H1 (cell line): ENCODE results near the gene CACNA2D4. TPM values are rescaled to one million over a fixed set of nuclear protein-coding genes. Genes with fewer than 3 reads are reported as not detected.

Experiments used
- CTCF ChIA-PET: fragments of 300-600 bp; sonication (Branson Sonifier 250); formaldehyde crosslinking; loops from one replicate; lab custom pipeline; 2021; ENCODE audit not compliant: partially characterized antibody; lab: Charles Lee
- POLR2A ChIA-PET: fragments of 300-600 bp; sonication (Branson Sonifier 250); formaldehyde crosslinking; loops from one replicate; lab custom pipeline; 2021; ENCODE audit warnings: inconsistent platforms; ENCODE audit not compliant: partially characterized antibody; lab: Charles Lee
- DNase-seq, 2 experiments: peaks; one replicate each; pipeline versions ENCODE4 v3.0.0 to v3.0.0-alpha.2; 2010 to 2022; ENCODE audit warnings: low spot score in 2 of 2, low read depth in 1 of 2, mixed read lengths in 1 of 2
- FAIRE-seq: peaks from 2 replicates; lab custom pipeline; 2011; peaks lifted over from hg19 to GRCh38; lab: Jason Lieb, UNC
- H2AFZ ChIP-seq: 2 replicates; pipeline ENCODE4 v1.8.1; 2012; ENCODE audit warnings: low read length, inconsistent platforms
- H2AK5ac ChIP-seq: 2 replicates; pipeline ENCODE4 v1.6.1; 2013; ENCODE audit warnings: low read depth, low read length
- H2BK120ac ChIP-seq: replicated peaks from 2 replicates; pipeline ENCODE3; 2013; ENCODE audit warnings: low read depth, low read length, inconsistent platforms
- H2BK12ac ChIP-seq: 2 replicates; pipeline ENCODE4 v1.6.1; 2013; ENCODE audit warnings: low read depth, low read length
- H2BK15ac ChIP-seq: 2 replicates; pipeline ENCODE4 v1.6.1; 2013; ENCODE audit warnings: low read length
- H2BK20ac ChIP-seq: 2 replicates; pipeline ENCODE4 v1.6.1; 2013; ENCODE audit warnings: low read length
- H2BK5ac ChIP-seq: 2 replicates; pipeline ENCODE4 v1.6.1; 2013; ENCODE audit warnings: low read depth, low read length
- H3K14ac ChIP-seq: 2 replicates; pipeline ENCODE4 v1.6.1; 2013; ENCODE audit warnings: inconsistent platforms; ENCODE audit not compliant: insufficient read length
- H3K18ac ChIP-seq: 2 replicates; pipeline ENCODE4 v1.6.1; 2013; ENCODE audit warnings: low read length; ENCODE audit errors: extremely low read depth
- H3K23ac ChIP-seq: 2 replicates; pipeline ENCODE4 v1.6.1; 2013; ENCODE audit warnings: inconsistent platforms; ENCODE audit not compliant: insufficient read length
- H3K23me2 ChIP-seq: 2 replicates; pipeline ENCODE4 v1.6.1; 2013; ENCODE audit warnings: low read depth, low read length
- H3K27ac ChIP-seq: 2 replicates; pipeline ENCODE4 v1.6.1; 2011; ENCODE audit warnings: low read depth, low read length, inconsistent platforms
- H3K27me3 ChIP-seq, 4 experiments: replicated peaks in 1 of 4; 1 replicate in 1 of 4; 2 replicates in 3 of 4; pipeline versions ENCODE4 v1.6.1 to v1.8.1; 2011 to 2013; ENCODE audit warnings: low read length in 3 of 4, mild to moderate bottlenecking in 3 of 4, inconsistent platforms in 2 of 4, mixed read lengths in 2 of 4, moderate library complexity in 1 of 4; ENCODE audit not compliant: control insufficient read depth in 3 of 4, insufficient read depth in 3 of 4; ENCODE audit errors: extremely low read depth in 1 of 4
- H3K36me3 ChIP-seq, 4 experiments: 2 replicates each; pipeline versions ENCODE4 v1.6.1 to v1.8.1; 2011 to 2013; ENCODE audit warnings: mild to moderate bottlenecking in 4 of 4, low read length in 3 of 4, moderate library complexity in 2 of 4, control low read depth in 1 of 4, inconsistent platforms in 1 of 4; ENCODE audit not compliant: insufficient read depth in 4 of 4, control insufficient read depth in 2 of 4
- H3K4ac ChIP-seq: replicated peaks from 2 replicates; pipeline ENCODE3; 2013; ENCODE audit warnings: low read length, low read depth, mixed read lengths, inconsistent platforms; ENCODE audit not compliant: insufficient read length
- H3K4me1 ChIP-seq, 4 experiments: replicated peaks in 1 of 4; 1 replicate in 1 of 4; 2 replicates in 3 of 4; pipeline versions ENCODE4 v1.6.1 to v1.8.1; 2011 to 2013; ENCODE audit warnings: low read length in 3 of 4, inconsistent platforms in 2 of 4, mixed read lengths in 1 of 4; ENCODE audit not compliant: insufficient read depth in 4 of 4, control insufficient read depth in 3 of 4
- H3K4me2 ChIP-seq, 2 experiments: 2 replicates each; pipeline versions ENCODE4 v1.6.1 to v1.8.1; 2011 to 2013; ENCODE audit warnings: low read depth in 2 of 2, low read length in 2 of 2, control low read depth in 1 of 2, inconsistent platforms in 1 of 2, mild to moderate bottlenecking in 1 of 2; ENCODE audit not compliant: insufficient read depth in 1 of 2
- H3K4me3 ChIP-seq, 4 experiments: fragments of 200-600, 300-600 bp in 1 of 4; sonication (generic), shearing (Covaris generic), sonication (Bioruptor Twin) in 1 of 4; 2 replicates each; pipeline versions ENCODE4 v1.5.1 to v1.8.1; 2011 to 2016; ENCODE audit warnings: low read length in 4 of 4, low read depth in 3 of 4, control low read depth in 2 of 4, inconsistent platforms in 2 of 4, mild to moderate bottlenecking in 2 of 4, mixed read lengths in 1 of 4, moderate library complexity in 1 of 4; ENCODE audit not compliant: insufficient read depth in 2 of 4; ENCODE audit errors: extremely low read depth in 1 of 4
- H3K56ac ChIP-seq: replicated peaks from 2 replicates; pipeline ENCODE3; 2013; ENCODE audit warnings: low read depth, mild to moderate bottlenecking, mixed read lengths, low read length, inconsistent platforms; ENCODE audit not compliant: insufficient read length
- H3K79me1 ChIP-seq: 2 replicates; pipeline ENCODE4 v1.6.1; 2013; ENCODE audit warnings: low read depth, low read length, control low read depth
- H3K79me2 ChIP-seq, 2 experiments: 2 replicates each; pipeline versions ENCODE4 v1.6.1 to v1.8.1; 2012 to 2013; ENCODE audit warnings: low read length in 2 of 2, mild to moderate bottlenecking in 2 of 2, inconsistent platforms in 1 of 2; ENCODE audit not compliant: insufficient read depth in 2 of 2, control insufficient read depth in 1 of 2
- H3K9ac ChIP-seq, 4 experiments: replicated peaks in 1 of 4; 1 replicate in 1 of 4; 2 replicates in 3 of 4; pipeline versions ENCODE4 v1.6.1 to v1.8.1; 2011 to 2013; ENCODE audit warnings: low read depth in 3 of 4, low read length in 3 of 4, control low read depth in 2 of 4, mild to moderate bottlenecking in 2 of 4, moderate library complexity in 2 of 4, inconsistent platforms in 1 of 4; ENCODE audit errors: extremely low read depth in 1 of 4
- H3K9me3 ChIP-seq, 2 experiments: 2 replicates each; pipeline versions ENCODE4 v1.6.1 to v1.8.1; 2012 to 2013; ENCODE audit warnings: mild to moderate bottlenecking in 2 of 2, moderate library complexity in 2 of 2, control low read depth in 1 of 2, inconsistent platforms in 1 of 2, low read depth in 1 of 2, low read length in 1 of 2, mixed read lengths in 1 of 2; ENCODE audit not compliant: insufficient read depth in 2 of 2
- H4K20me1 ChIP-seq, 2 experiments: replicated peaks in 1 of 2; 2 replicates each; pipeline versions ENCODE3 to v1.8.1; 2011 to 2013; ENCODE audit warnings: inconsistent platforms in 2 of 2, low read length in 2 of 2, mild to moderate bottlenecking in 1 of 2; ENCODE audit not compliant: insufficient read depth in 2 of 2, control insufficient read depth in 1 of 2
- H4K5ac ChIP-seq: 2 replicates; pipeline ENCODE4 v1.6.1; 2013; ENCODE audit warnings: low read length, low read depth, mixed read lengths, inconsistent platforms; ENCODE audit not compliant: insufficient read length
- H4K8ac ChIP-seq: 2 replicates; pipeline ENCODE4 v1.8.0; 2013; ENCODE audit warnings: mild to moderate bottlenecking, moderate library complexity, low read length, inconsistent platforms; ENCODE audit not compliant: insufficient read depth; ENCODE audit errors: extremely low read depth
- H4K91ac ChIP-seq: replicated peaks from 2 replicates; pipeline ENCODE3; 2013; ENCODE audit warnings: low read length, mixed read lengths, inconsistent platforms; ENCODE audit not compliant: insufficient read length
- ASH2L ChIP-seq: fragments of 200-600, 300-600 bp; sonication (generic); IDR thresholded peaks from one replicate; pipeline ENCODE4 v1.7.1; 2017; ENCODE audit warnings: low read length
- ATF3 ChIP-seq: IDR thresholded peaks from 2 replicates; pipeline ENCODE4 v1.6.1; 2011; ENCODE audit warnings: low read depth, mild to moderate bottlenecking, low read length; ENCODE audit not compliant: insufficient read depth
- BCL11A ChIP-seq, 2 experiments: IDR thresholded peaks; one replicate each; pipeline ENCODE4 v1.6.1; 2011; ENCODE audit warnings: low read depth in 2 of 2, low read length in 2 of 2, mild to moderate bottlenecking in 2 of 2
- MAFK ChIP-seq: IDR thresholded peaks from 2 replicates; pipeline ENCODE4 v1.6.1; 2012; ENCODE audit warnings: low read depth, mild to moderate bottlenecking, improper control_type of control experiment, low read length
- NRF1 ChIP-seq: IDR thresholded peaks from 2 replicates; pipeline ENCODE4 v1.6.1; 2011; ENCODE audit warnings: mild to moderate bottlenecking, low read depth, low read length, improper control_type of control experiment
- PHF8 ChIP-seq: fragments of 200-600 bp; sonication (generic); conservative IDR thresholded peaks from 2 replicates; pipeline ENCODE4 v1.7.1; 2012; ENCODE audit warnings: low read depth, mild to moderate bottlenecking, inconsistent platforms, low read length, moderate library complexity
- WGBS, 2 experiments: shearing (Covaris generic) in 1 of 2; methylation state at CpG; one replicate each; pipeline versions ENCODE4 v1.1.6 to v1.1.7; 2013 to 2015; ENCODE audit warnings: low lambda C conversion rate in 2 of 2, mixed read lengths in 2 of 2, inconsistent platforms in 1 of 2, low coverage in 1 of 2, missing lambda C conversion rate in 1 of 2; ENCODE audit not compliant: insufficient replicate concordance in 2 of 2, insufficient coverage in 1 of 2, insufficient read length in 1 of 2; ENCODE audit errors: extremely low coverage in 1 of 2, missing lambda C conversion rate in 1 of 2; 5-methylcytosine and 5-hydroxymethylcytosine counted together
- polyA plus RNA-seq, 7 experiments: library from polyadenylated mRNA; depleted of rRNA in 3 of 7; stranded (reverse) in 5 of 7; unstranded in 2 of 7; fragments of >200 nt in 5 of 7; fragments of 200-250 nt in 2 of 7; gene quantifications; 1 replicate in 5 of 7; 2 replicates in 1 of 7; 4 replicates in 1 of 7; pipeline versions ENCODE4 v1.2.1 to v1.2.3, GENCODE V29; 2011 to 2013; ENCODE audit warnings: missing spikeins in 2 of 7, mixed read lengths in 2 of 7
- total RNA-seq: library from RNA; stranded (reverse); fragmentation: NEBNext Ultra II Directional; extraction: Animal tissue kit (Norgen Biotek cat#: 25700); gene quantifications from 2 replicates; pipeline ENCODE4 v1.2.1, GENCODE V29; 2021
- TF ChIP-seq, protein P1 (sequence below): IDR thresholded peaks from 2 replicates; pipeline ENCODE4 v1.6.1; 2011; ENCODE audit warnings: low read length, improper control_type of control experiment

CACNA2D4 gene
- total and polyA plus RNA-seq, 2 of the 8 experiments (the other 6 are each of a cell fraction or from before 2014, with no cell fraction given), result 0.44 to 0.88 TPM

DNA sequence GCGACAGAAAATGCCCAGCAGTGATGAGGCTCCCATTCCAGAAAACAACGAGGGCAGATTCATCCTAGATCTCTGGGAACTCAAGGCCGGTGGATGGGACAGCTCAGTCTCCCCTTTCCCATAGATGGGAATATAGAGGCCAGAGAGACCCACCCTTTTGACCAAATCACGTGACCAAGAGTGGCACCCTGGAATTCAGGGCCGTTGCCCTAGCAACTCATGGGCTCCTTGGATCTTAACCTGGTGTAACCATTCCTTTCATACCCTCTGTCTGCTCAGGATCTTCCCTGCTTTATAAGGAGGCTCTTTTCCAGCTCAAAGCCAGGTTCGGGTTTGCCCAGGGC is 106.5 kb downstream of the CACNA2D4 start:
- Histone ChIP-seq H3K9ac (no peak overlapping the region), H4K8ac (no peak overlapping the region), H3K27ac (no peak overlapping the region), H3K9me3 (peaks cover 0 to 3% of the 10 kb centered on the region in 2 experiments; a peak in 1 of 4 replicates), H3K27me3 (no peaks in the 10 kb centered on the region; a peak in 1 of 7 replicates), H3K4ac (no peak overlapping the region), H2BK120ac (no peak overlapping the region), H2BK15ac (no peak overlapping the region), H3K23me2 (no peaks in the 10 kb centered on the region; the same call in 1 of the 2 replicates), H3K79me1 (no peaks in the 10 kb centered on the region), H3K14ac (no peak overlapping the region), H3K36me3 (no peaks in the 10 kb centered on the region), H2BK12ac (no peak overlapping the region), H2BK5ac (no peak overlapping the region), H3K4me3 (no peak overlapping the region), H3K79me2 (no peaks in the 10 kb centered on the region), H3K56ac (no peak overlapping the region), H4K91ac (no peak overlapping the region), H3K18ac (no peak overlapping the region), H2AFZ (no peak overlapping the region), H4K5ac (no peak overlapping the region), H3K4me1 (peaks cover 0 to 2% (median 0%) of the 10 kb centered on the region in 4 experiments; a peak in 1 of 7 replicates), H2AK5ac (no peak overlapping the region), H4K20me1 (peaks cover 0 to 2% of the 10 kb centered on the region in 2 experiments), H3K4me2 (no peak overlapping the region), H2BK20ac (no peak overlapping the region), H3K23ac (no peak overlapping the region)
- TF ChIP-seq, protein P1, sequence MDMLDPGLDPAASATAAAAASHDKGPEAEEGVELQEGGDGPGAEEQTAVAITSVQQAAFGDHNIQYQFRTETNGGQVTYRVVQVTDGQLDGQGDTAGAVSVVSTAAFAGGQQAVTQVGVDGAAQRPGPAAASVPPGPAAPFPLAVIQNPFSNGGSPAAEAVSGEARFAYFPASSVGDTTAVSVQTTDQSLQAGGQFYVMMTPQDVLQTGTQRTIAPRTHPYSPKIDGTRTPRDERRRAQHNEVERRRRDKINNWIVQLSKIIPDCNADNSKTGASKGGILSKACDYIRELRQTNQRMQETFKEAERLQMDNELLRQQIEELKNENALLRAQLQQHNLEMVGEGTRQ, result no peak
- TF ChIP-seq PHF8 (no peak), NRF1 (no peak), ASH2L (no peak), ATF3 (no peak), MAFK (no peak), BCL11A (IDR thresholded peaks at IDR 0.05; ENCODE audit: low read depth in 2 of 2, low read length in 2 of 2) (no peak)
- ChIA-PET POLR2A (no interaction called here), CTCF (interaction anchor here (0.7 to 1.7 kb wide), 3 partner anchors 11 to 128 kb away, joined by 4 to 5 read pairs (median 4); no protein-coding TSS in a partner anchor)
- no peak for DNase-seq
- 80% methylated on average over 6 of the region's 6 CpGs; no CpG with 5 or more reads in 1 of the 2 experiments for WGBS, 2 experiments
- FAIRE-seq, result no peak
